ENCODE results near the gene STN1. TPM values are rescaled to one million over a fixed set of nuclear protein-coding genes. Genes with fewer than 3 reads are reported as not detected.

Gene STN1
- total RNA-seq, 2 donors from 2014 or later, result 15.5 to 42.7 TPM

- Histone ChIP-seq H3K27me3 (replicated peaks; ENCODE audit: insufficient read depth) (no peaks in the 10 kb centered on the region), H3K27ac (peak overlapping the region; percentile 68 to 69), H3K9me3 (no peaks in the 10 kb centered on the region), H3K4me3 (peak overlapping the region; percentile 52 to 62), H3K4me1 (replicated peaks) (no peaks in the 10 kb centered on the region), H3K36me3 (no peaks in the 10 kb centered on the region)
- TF ChIP-seq POLR2AphosphoS5 (IDR thresholded peaks at IDR 0.05) (no peak), POLR2A (IDR thresholded peaks at IDR 0.05) (no peak)
- TF ChIP-seq, protein P1, sequence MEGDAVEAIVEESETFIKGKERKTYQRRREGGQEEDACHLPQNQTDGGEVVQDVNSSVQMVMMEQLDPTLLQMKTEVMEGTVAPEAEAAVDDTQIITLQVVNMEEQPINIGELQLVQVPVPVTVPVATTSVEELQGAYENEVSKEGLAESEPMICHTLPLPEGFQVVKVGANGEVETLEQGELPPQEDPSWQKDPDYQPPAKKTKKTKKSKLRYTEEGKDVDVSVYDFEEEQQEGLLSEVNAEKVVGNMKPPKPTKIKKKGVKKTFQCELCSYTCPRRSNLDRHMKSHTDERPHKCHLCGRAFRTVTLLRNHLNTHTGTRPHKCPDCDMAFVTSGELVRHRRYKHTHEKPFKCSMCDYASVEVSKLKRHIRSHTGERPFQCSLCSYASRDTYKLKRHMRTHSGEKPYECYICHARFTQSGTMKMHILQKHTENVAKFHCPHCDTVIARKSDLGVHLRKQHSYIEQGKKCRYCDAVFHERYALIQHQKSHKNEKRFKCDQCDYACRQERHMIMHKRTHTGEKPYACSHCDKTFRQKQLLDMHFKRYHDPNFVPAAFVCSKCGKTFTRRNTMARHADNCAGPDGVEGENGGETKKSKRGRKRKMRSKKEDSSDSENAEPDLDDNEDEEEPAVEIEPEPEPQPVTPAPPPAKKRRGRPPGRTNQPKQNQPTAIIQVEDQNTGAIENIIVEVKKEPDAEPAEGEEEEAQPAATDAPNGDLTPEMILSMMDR (IDR thresholded peaks at IDR 0.05), result no peak
- no peak for DNase-seq (ENCODE audit: low spot score)
- 16% methylated on average over 26 of the region's 34 CpGs for WGBS
- intact Hi-C loops (cut with DNase I), result no loop called here
Observed at GRCh38 chr10:103855852-103856796, 61.9 kb downstream of the STN1 start.

DNA sequence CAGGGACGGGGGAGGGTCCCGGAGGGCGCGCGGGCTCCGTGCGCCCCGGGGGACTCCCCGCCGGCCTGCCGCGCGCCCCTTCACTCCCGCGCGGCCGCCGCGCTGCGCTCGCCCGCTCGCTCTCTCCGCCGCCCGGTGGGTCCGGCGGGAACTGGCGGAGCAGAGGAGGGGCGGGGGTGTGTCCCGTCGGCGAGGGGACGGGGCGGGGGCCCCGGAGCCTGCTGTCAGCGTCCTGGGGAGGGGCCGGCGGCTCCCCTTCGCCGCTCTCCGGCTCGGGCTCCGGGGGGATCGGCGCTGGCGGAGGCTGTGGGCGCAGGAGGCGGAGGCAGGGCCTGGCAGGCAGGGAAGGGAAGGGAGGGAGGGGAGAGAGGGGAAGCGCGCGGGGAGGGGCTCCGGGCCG, 62.6 kb downstream of the STN1 start, which contains the start of gene SH3PXD2A:
TSS of gene SH3PXD2A (minus strand) at position 153 of the 400 bp plus-strand sequence. CDS start 310 bp downstream, outside the sequence.
- TF ChIP-seq, protein P1 (IDR thresholded peaks at IDR 0.05), result peak in 3 of 4 experiments; percentile 28 to 40 (median 29)
- TF ChIP-seq POLR2A (IDR thresholded peaks at IDR 0.05) (peak; percentile 51), POLR2AphosphoS5 (IDR thresholded peaks at IDR 0.05) (no peak)
- intact Hi-C loops (cut with DNase I), result no loop called here
- 2% methylated on average over 31 of the region's 54 CpGs for WGBS
- peak within 1 kb of the TSS; percentile 52 to 62 for H3K4me3 ChIP-seq
- peak within 1 kb of the TSS; percentile 68 to 69 for H3K27ac ChIP-seq
- H3K36me3 ChIP-seq, result no peaks in the 10 kb centered on the region
- peaks cover 3% of the 10 kb centered on the region for H3K4me1 ChIP-seq (replicated peaks)
- H3K27me3 ChIP-seq (replicated peaks; ENCODE audit: insufficient read depth), result no peaks in the 10 kb centered on the region
- H3K9me3 ChIP-seq, result no peaks in the 10 kb centered on the region
- peak; percentile 46 for DNase-seq (ENCODE audit: low spot score)

GRCh38 chr10:103854686-103855391, 63.1 kb downstream of the STN1 start:
- no peaks in the 10 kb centered on the region for H3K9me3 ChIP-seq
- H3K27ac ChIP-seq, result peak overlapping the region; percentile 68 to 69
- intact Hi-C loops (cut with DNase I), result loop anchor here (5.0 kb wide), 1 partner anchor 83 kb away; no protein-coding TSS in a partner anchor
- no peaks in the 10 kb centered on the region for H3K27me3 ChIP-seq (replicated peaks; ENCODE audit: insufficient read depth)
- H3K4me3 ChIP-seq, result peak overlapping the region; percentile 52 to 62
- 0% methylated on average over 35 of the region's 53 CpGs for WGBS
- peaks cover 8% of the 10 kb centered on the region for H3K4me1 ChIP-seq (replicated peaks)
- no peak for TF ChIP-seq POLR2A (IDR thresholded peaks at IDR 0.05)
- TF ChIP-seq, protein P1 (IDR thresholded peaks at IDR 0.05), result peak in 1 of 4 experiments; percentile 1
- TF ChIP-seq POLR2AphosphoS5 (IDR thresholded peaks at IDR 0.05), result no peak
- DNase-seq (ENCODE audit: low spot score), result no peak
- no peaks in the 10 kb centered on the region for H3K36me3 ChIP-seq

GRCh38 chr10:103854265-103854685, 63.7 kb downstream of the STN1 start:
- no peaks in the 10 kb centered on the region for H3K27me3 ChIP-seq (replicated peaks; ENCODE audit: insufficient read depth)
- no peaks in the 10 kb centered on the region for H3K36me3 ChIP-seq
- peaks cover 13% of the 10 kb centered on the region for H3K4me1 ChIP-seq (replicated peaks)
- DNase-seq (ENCODE audit: low spot score), result no peak
- TF ChIP-seq POLR2A (IDR thresholded peaks at IDR 0.05), result peak; percentile 2
- TF ChIP-seq POLR2AphosphoS5 (IDR thresholded peaks at IDR 0.05), result no peak
- WGBS, result 5% methylated on average over 13 of the region's 13 CpGs
- intact Hi-C loops (cut with DNase I), result loop anchor here (5.0 kb wide), 1 partner anchor 82 kb away; no protein-coding TSS in a partner anchor
- H3K9me3 ChIP-seq, result no peaks in the 10 kb centered on the region
- peak overlapping the region; percentile 52 to 62 for H3K4me3 ChIP-seq
- peak overlapping the region; percentile 68 to 69 for H3K27ac ChIP-seq
